Tibial nerve (tissue), 4 donors: Measurements from ENCODE around the gene CANX. TPM values are rescaled to one million over a fixed set of nuclear protein-coding genes. Genes with fewer than 3 reads are reported as not detected.

ENCODE experiments used
- DNase-seq, 2 donors: peaks; one replicate each; pipeline ENCODE4 v3.0.0-alpha.2; 2019; ENCODE audit warnings: low spot score in 2 of 2
- H3K27ac ChIP-seq, 4 donors: fragments of 200-600 bp; sonication (generic) in 3 of 4; one replicate each; pipeline ENCODE4 v1.5.1; 2017 to 2019; ENCODE audit warnings: mild to moderate bottlenecking in 1 of 4
- H3K27me3 ChIP-seq, 2 donors: fragments of 200-600 bp; sonication (generic) in 1 of 2; one replicate each; pipeline versions ENCODE4 v1.5.1 to v1.6.0; 2017 to 2019
- H3K36me3 ChIP-seq, 3 donors: fragments of 200-600 bp; sonication (generic); one replicate each; pipeline ENCODE4 v1.5.1; 2018 to 2019
- H3K4me1 ChIP-seq, 4 donors: fragments of 200-600 bp; sonication (generic) in 3 of 4; one replicate each; pipeline ENCODE4 v1.5.1; 2017 to 2019
- H3K4me3 ChIP-seq, 4 donors: fragments of 200-600 bp; sonication (generic) in 3 of 4; one replicate each; pipeline ENCODE4 v1.5.1; 2017 to 2019; ENCODE audit warnings: mild to moderate bottlenecking in 1 of 4, moderate library complexity in 1 of 4
- H3K9me3 ChIP-seq, 4 donors: fragments of 200-600 bp; sonication (generic) in 3 of 4; one replicate each; pipeline ENCODE4 v1.5.1; 2017 to 2019
- CTCF ChIP-seq, 5 experiments: fragments of 200-600 bp in 3 of 5; fragments of 450-650 bp in 2 of 5; sonication (generic) in 3 of 5; IDR thresholded peaks; one replicate each; pipeline ENCODE4 v1.5.1; 2016 to 2019; ENCODE audit warnings: antibody characterized with exemption in 5 of 5, mild to moderate bottlenecking in 3 of 5, moderate library complexity in 2 of 5
- EP300 ChIP-seq, 2 donors: sonication (generic); formaldehyde crosslinking; IDR thresholded peaks; one replicate each; pipeline ENCODE4 v1.6.1; 2017; ENCODE audit warnings: antibody characterized with exemption in 2 of 2, mild to moderate bottlenecking in 1 of 2
- POLR2A ChIP-seq, 2 donors: fragments of 450-650 bp; IDR thresholded peaks; one replicate each; pipeline ENCODE4 v1.6.1; 2017; ENCODE audit warnings: antibody characterized with exemption in 2 of 2, mild to moderate bottlenecking in 2 of 2, moderate library complexity in 2 of 2
- WGBS, 2 donors: methylation state at CpG; one replicate each; pipeline ENCODE4 v1.1.5; 2018; 5-methylcytosine and 5-hydroxymethylcytosine counted together
- total RNA-seq, 4 donors: library from RNA; depleted of rRNA; stranded (reverse); fragments of >200 nt; gene quantifications; one replicate each; pipeline ENCODE4 v1.1.0, GENCODE V29; 2016

Gene CANX
- total RNA-seq, 4 donors from 2014 or later: 258 to 315 (median 272) TPM

- no peaks in the 10 kb centered on the region for H3K9me3 ChIP-seq
- TF ChIP-seq CTCF (IDR thresholded peaks at IDR 0.05): no peak
- TF ChIP-seq EP300 (IDR thresholded peaks at IDR 0.05): no peak
- TF ChIP-seq POLR2A (IDR thresholded peaks at IDR 0.05): no peak
- no peaks in the 10 kb centered on the region for H3K27me3 ChIP-seq
- no peak overlapping the region for H3K27ac ChIP-seq
- H3K4me1 ChIP-seq: peaks cover 4 to 28% (median 20%) of the 10 kb centered on the region in 4 donors
- H3K4me3 ChIP-seq: no peak overlapping the region
- H3K36me3 ChIP-seq: peaks cover 2 to 54% (median 19%) of the 10 kb centered on the region in 3 donors
- 72 to 82% methylated on average over 3 of the region's 3 CpGs for WGBS, 2 donors
- DNase-seq: no peak
Measured at GRCh38 chr5:179730356-179730755, 31.6 kb downstream of the CANX start.

- H3K9me3 ChIP-seq: no peaks in the 10 kb centered on the region
- H3K27ac ChIP-seq: no peak overlapping the region
- no peaks in the 10 kb centered on the region for H3K27me3 ChIP-seq
- TF ChIP-seq EP300 (IDR thresholded peaks at IDR 0.05) (no peak), POLR2A (IDR thresholded peaks at IDR 0.05) (no peak), CTCF (IDR thresholded peaks at IDR 0.05) (no peak)
- DNase-seq: no peak
- peaks cover 4 to 33% (median 24%) of the 10 kb centered on the region in 4 donors for H3K4me1 ChIP-seq
- peaks cover 2 to 49% (median 18%) of the 10 kb centered on the region in 3 donors for H3K36me3 ChIP-seq
- H3K4me3 ChIP-seq: no peak overlapping the region
- WGBS, 2 donors: 76 to 78% methylated on average over 3 of the region's 3 CpGs
Measured at GRCh38 chr5:179730852-179731251, 32.1 kb downstream of the CANX start.

- no peak for DNase-seq
- no peaks in the 10 kb centered on the region for H3K9me3 ChIP-seq
Measured at GRCh38 chr5:179731791-179732411, 33.1 kb downstream of the CANX start.

GRCh38 chr5:179732412-179732917 lies 33.7 kb downstream of the CANX start, which contains the start of gene MAML1:
MAML1 (plus strand) TSS chr5:179732822; CDS start chr5:179733113, 291 bp downstream.
- TF ChIP-seq EP300 (IDR thresholded peaks at IDR 0.05) (peak; percentile 85), CTCF (IDR thresholded peaks at IDR 0.05) (peak in 2 of 5 experiments; percentile 15 to 30), POLR2A (IDR thresholded peaks at IDR 0.05) (peak; percentile 31 to 90)
- H3K9me3 ChIP-seq: no peaks in the 10 kb centered on the region
- DNase-seq: peak; percentile 100
- H3K27me3 ChIP-seq: no peaks in the 10 kb centered on the region
- H3K4me1 ChIP-seq: peaks cover 4 to 49% (median 28%) of the 10 kb centered on the region in 4 donors
- peaks cover 2 to 33% (median 13%) of the 10 kb centered on the region in 3 donors for H3K36me3 ChIP-seq
- WGBS, 2 donors: 1% methylated on average over 41 of the region's 41 CpGs
- H3K4me3 ChIP-seq: peak within 1 kb of the TSS; percentile 59 to 95 (median 82)
- peak within 1 kb of the TSS; percentile 92 to 99 (median 95) for H3K27ac ChIP-seq

More at GRCh38 chr5:179731791-179732411, 33.1 kb downstream of the CANX start:
- Histone ChIP-seq H3K27me3 (no peaks in the 10 kb centered on the region), H3K4me1 (peaks cover 4 to 44% (median 28%) of the 10 kb centered on the region in 4 donors), H3K4me3 (peak overlapping the region in 3 of 4 donors; percentile 72 to 95 (median 92)), H3K27ac (peak overlapping the region; percentile 75 to 99 (median 95)), H3K36me3 (peaks cover 2 to 38% (median 13%) of the 10 kb centered on the region in 3 donors)
- WGBS, 2 donors: 70 to 71% methylated on average over 24 of the region's 24 CpGs
- TF ChIP-seq POLR2A (IDR thresholded peaks at IDR 0.05): no peak
- TF ChIP-seq EP300 (IDR thresholded peaks at IDR 0.05): no peak

GRCh38 chr5:179732918-179733771 lies 34.4 kb downstream of the CANX start:
- Histone ChIP-seq H3K27me3 (no peaks in the 10 kb centered on the region), H3K4me3 (peak overlapping the region; percentile 59 to 95 (median 82)), H3K36me3 (peaks cover 2 to 27% (median 13%) of the 10 kb centered on the region in 3 donors), H3K27ac (peak overlapping the region; percentile 92 to 99 (median 95)), H3K4me1 (peaks cover 4 to 56% (median 28%) of the 10 kb centered on the region in 4 donors), H3K9me3 (no peaks in the 10 kb centered on the region)
- peak in 1 of 2 donors; percentile 28 for TF ChIP-seq EP300 (IDR thresholded peaks at IDR 0.05)
- no peak for TF ChIP-seq CTCF (IDR thresholded peaks at IDR 0.05)
- no peak for TF ChIP-seq POLR2A (IDR thresholded peaks at IDR 0.05)
- WGBS, 2 donors: 1 to 2% methylated on average over 32 to 35 of the region's 101 CpGs
- DNase-seq: peak in 1 of 2 donors; percentile 30
